ENCODE results near the gene ESF1.

DNA sequence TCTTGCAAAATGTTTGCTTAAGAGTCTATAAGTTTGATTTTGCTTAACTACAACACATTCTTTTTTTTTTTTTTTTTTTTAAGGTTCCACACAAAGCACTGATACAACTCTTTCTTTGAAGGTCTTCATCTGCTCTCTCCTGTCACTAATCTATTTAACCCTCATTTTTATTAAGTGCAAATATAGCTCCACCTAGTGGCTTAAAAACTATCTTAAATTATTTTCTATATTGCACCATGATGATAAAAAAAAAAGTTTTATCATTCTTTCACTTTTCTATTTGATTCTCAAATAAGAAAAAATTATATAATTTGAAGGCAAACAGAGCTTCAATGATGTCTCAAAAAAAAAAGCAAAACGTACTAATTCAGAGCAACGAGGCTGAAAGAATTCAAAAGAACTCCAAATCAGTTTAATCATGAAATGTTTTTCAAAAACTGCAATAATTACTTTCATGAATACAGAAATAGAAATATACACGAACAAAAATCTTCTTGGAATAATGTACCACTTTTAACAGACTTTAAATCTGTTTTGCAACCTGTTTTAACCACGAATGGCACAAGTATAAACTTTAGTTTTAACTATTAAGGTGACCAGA is 12.8 kb downstream of the ESF1 start:
- TF ChIP-seq, protein P1, sequence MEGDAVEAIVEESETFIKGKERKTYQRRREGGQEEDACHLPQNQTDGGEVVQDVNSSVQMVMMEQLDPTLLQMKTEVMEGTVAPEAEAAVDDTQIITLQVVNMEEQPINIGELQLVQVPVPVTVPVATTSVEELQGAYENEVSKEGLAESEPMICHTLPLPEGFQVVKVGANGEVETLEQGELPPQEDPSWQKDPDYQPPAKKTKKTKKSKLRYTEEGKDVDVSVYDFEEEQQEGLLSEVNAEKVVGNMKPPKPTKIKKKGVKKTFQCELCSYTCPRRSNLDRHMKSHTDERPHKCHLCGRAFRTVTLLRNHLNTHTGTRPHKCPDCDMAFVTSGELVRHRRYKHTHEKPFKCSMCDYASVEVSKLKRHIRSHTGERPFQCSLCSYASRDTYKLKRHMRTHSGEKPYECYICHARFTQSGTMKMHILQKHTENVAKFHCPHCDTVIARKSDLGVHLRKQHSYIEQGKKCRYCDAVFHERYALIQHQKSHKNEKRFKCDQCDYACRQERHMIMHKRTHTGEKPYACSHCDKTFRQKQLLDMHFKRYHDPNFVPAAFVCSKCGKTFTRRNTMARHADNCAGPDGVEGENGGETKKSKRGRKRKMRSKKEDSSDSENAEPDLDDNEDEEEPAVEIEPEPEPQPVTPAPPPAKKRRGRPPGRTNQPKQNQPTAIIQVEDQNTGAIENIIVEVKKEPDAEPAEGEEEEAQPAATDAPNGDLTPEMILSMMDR (conservative IDR thresholded peaks at IDR 0.05), result peak; percentile 83
- no peak for TF ChIP-seq EZH2 (IDR thresholded peaks at IDR 0.05; ENCODE audit: low read depth)
